ENCODE results near the gene GLOD5.

The GLOD5 gene

GRCh38 chrX:48761674-48762471 is at the start of gene GLOD5:
TSS of gene GLOD5 (plus strand) at chrX:48761747. CDS start at chrX:48761791, 44 bp downstream.
- no peak for DNase-seq (ENCODE audit: low read depth in 3 of 3)

- DNase-seq (ENCODE audit: low read depth in 3 of 3) = no peak
Measured at GRCh38 chrX:48711929-48712505, 49.5 kb upstream of the GLOD5 start.

- DNase-seq (ENCODE audit: low read depth in 3 of 3) = no peak
Measured at GRCh38 chrX:48713847-48714246, 47.7 kb upstream of the GLOD5 start.

- DNase-seq (ENCODE audit: low read depth in 3 of 3) = no peak
Measured at GRCh38 chrX:48714573-48714972, 47.0 kb upstream of the GLOD5 start.

GRCh38 chrX:48715072-48715471 is 46.5 kb upstream of the GLOD5 start:
- no peak for DNase-seq (ENCODE audit: low read depth in 3 of 3)

GRCh38 chrX:48715876-48716502 is 45.6 kb upstream of the GLOD5 start:
- DNase-seq (ENCODE audit: low read depth in 3 of 3) = no peak

- no peak for DNase-seq (ENCODE audit: low read depth in 3 of 3)
Measured at GRCh38 chrX:48719958-48720357, 41.6 kb upstream of the GLOD5 start.

- DNase-seq (ENCODE audit: low read depth in 3 of 3) = no peak
Measured at GRCh38 chrX:48720577-48721250, 40.8 kb upstream of the GLOD5 start.

GRCh38 chrX:48721916-48722315 is 39.6 kb upstream of the GLOD5 start:
- DNase-seq (ENCODE audit: low read depth in 3 of 3) = no peak

GRCh38 chrX:48726596-48726995 is 35.0 kb upstream of the GLOD5 start:
- DNase-seq (ENCODE audit: low read depth in 3 of 3) = no peak

- no peak for DNase-seq (ENCODE audit: low read depth in 3 of 3)
Measured at GRCh38 chrX:48728653-48729052, 32.9 kb upstream of the GLOD5 start.

- DNase-seq (ENCODE audit: low read depth in 3 of 3) = no peak
Measured at GRCh38 chrX:48736303-48736702, 25.2 kb upstream of the GLOD5 start.

- DNase-seq (ENCODE audit: low read depth in 3 of 3) = no peak
Measured at GRCh38 chrX:48736878-48737212, 24.7 kb upstream of the GLOD5 start.

- peak; percentile 58 to 77 (median 74) for DNase-seq (ENCODE audit: low read depth in 3 of 3)
Measured at GRCh38 chrX:48737213-48737938, 24.2 kb upstream of the GLOD5 start.

GRCh38 chrX:48737940-48738339 is 23.6 kb upstream of the GLOD5 start:
- no peak for DNase-seq (ENCODE audit: low read depth in 3 of 3)

GRCh38 chrX:48741834-48742233 is 19.7 kb upstream of the GLOD5 start:
- no peak for DNase-seq (ENCODE audit: low read depth in 3 of 3)

GRCh38 chrX:48745222-48745621 is 16.3 kb upstream of the GLOD5 start:
- DNase-seq (ENCODE audit: low read depth in 3 of 3) = no peak

- no peak for DNase-seq (ENCODE audit: low read depth in 3 of 3)
Measured at GRCh38 chrX:48747415-48748016, 14.0 kb upstream of the GLOD5 start.

GRCh38 chrX:48749182-48749581 is 12.4 kb upstream of the GLOD5 start:
- no peak for DNase-seq (ENCODE audit: low read depth in 3 of 3)

- no peak for DNase-seq (ENCODE audit: low read depth in 3 of 3)
Measured at GRCh38 chrX:48751343-48751742, 10.2 kb upstream of the GLOD5 start.

GRCh38 chrX:48752498-48752897 is 9.0 kb upstream of the GLOD5 start:
- DNase-seq (ENCODE audit: low read depth in 3 of 3) = no peak
